NCI-H446 (cell line): ENCODE data around the gene LRP1B.
A peak's percentile ranks its signal among the peaks of the same experiment; 100 is the strongest.

Source experiments
- DNase-seq, 2 experiments: peaks; one replicate each; lab custom pipeline; 2025; lab: John Stamatoyannopoulos, UW

LRP1B gene

DNA sequence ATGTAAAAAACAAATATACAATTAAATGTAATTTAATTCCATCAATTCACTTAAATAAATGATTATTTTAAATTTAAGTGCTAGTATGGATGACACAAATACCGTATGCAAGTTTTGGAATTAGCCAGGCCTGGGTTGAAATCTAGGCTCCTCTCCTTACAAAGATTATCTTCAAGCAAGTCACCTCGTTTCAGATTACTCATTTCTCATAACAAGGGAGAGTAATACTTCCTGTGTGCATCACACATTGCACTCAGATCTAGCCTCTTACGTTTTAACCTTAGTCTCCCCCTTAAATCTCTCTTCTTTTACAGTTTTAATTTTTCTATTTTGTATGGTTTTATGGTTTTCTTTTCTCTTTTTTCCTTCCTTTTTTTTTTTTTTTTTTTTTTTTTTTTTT lies 1874.7 kb downstream of the LRP1B start:
- no peak for DNase-seq

DNA sequence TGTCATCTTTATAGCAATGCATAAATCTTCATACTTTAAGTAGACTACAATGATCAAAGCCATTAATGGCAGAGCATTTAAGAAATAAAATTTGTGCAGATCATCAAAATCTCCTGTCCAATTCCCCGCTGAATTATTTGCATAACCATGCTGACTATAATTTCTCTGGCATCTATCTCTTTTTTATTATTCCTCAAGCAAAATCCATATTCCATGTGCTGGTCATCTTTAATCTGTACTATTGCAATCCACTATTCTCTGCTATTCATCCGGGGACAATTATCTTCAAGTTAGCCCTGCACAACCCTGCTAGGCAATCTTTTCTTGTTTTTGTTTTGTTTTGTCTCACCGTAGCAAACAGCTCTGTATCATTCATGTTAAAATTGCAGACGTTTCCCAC lies 1881.0 kb downstream of the LRP1B start:
- DNase-seq: no peak

GRCh38 chr2:140248623-140249022 lies 1882.2 kb downstream of the LRP1B start:
- peak in 1 of 2 experiments; percentile 14 for DNase-seq

DNA sequence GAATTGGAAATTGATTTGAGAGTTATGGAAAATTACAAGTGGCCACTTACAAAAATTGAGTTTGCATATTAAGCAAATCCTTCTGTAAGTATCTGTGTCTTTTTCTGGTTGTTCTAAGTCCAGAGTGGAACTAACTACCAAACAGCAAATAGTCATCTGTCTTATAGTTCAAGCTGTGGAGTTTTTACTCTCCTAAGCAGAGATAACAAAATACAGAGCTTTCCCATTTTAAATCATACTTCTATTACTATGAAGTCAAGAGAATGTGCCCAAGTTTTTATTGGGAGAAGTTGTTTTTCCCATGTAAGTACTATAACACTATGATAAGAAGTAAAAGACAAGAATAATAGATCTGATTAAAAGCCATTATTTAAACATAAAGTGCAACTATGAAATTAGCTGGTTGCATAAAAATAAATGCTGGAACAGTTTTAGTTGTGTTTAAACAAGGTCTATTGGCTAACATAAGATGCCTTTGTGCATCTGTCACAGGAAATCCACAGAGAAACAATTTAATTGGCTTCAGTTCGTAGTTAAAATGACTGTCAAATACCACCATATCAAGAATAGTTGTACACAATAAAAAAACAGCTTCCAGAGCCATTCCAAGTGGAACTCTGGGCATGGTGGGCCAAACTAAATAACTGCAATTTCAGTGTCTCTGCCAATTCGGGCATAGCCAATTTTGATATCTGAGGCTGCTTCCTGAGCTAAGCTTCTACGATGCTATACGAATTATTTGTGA lies 1883.2 kb downstream of the LRP1B start:
- peak in 1 of 2 experiments; percentile 67 for DNase-seq

DNA sequence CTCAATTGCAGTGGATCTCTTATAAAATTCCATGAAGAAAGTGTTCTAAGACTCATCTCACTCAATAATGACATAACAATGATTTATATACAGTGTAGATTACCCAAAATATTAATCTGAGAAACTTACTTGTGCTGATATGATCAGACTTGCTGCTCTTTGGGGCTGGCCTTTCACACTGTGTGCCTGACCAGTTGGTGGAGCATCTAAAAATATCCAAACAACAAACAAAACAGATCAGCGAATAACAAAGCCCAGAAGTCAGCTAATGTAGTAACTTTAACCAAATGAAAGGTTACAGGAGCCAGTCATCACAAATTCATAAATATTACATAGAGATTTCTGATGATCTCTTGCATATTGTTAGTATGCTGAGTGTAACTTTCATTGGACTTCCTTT lies 1883.9 kb downstream of the LRP1B start:
- DNase-seq: no peak

DNA sequence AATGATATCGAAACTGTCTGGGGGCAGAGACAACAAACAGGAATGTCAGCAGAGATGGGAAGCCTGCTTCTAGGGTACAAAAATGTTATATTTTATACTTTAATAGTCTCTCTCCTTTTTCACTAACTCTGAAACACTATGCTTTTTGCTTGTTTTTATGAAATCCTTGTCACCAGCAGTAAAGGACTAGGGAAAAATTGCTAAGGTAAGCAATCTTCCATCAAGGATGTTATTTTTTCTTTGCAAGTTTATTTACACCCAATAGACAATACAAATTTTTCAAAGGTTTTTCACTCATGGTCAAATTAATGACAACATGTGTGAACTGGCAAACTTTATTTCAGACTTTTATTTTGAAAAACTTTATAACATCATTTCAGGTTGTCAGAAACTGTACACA lies 1884.8 kb downstream of the LRP1B start:
- DNase-seq: no peak

- no peak for DNase-seq
These were observed 1887.9 kb downstream of the LRP1B start for GRCh38 chr2:140242889-140243288.

DNA sequence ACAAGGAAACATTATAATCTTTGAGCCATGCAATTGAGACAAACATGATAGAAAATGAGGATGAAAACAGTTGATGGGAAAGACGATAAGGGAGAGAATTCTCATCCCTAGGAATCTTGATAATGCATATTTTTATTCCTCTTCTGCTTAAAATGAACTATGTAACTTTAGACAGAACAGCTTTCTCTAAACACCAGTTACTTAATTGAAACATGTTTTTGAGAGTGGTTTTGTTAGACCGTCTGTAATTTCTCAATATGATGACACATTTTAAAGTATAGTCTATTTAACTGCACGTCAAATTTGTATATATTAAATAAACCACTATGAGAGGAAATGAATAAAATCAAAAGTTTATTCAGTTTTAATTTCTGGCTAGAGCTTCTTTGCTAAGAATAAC lies 1896.7 kb downstream of the LRP1B start:
- no peak for DNase-seq

- no peak for DNase-seq
These were observed 1919.9 kb downstream of the LRP1B start for GRCh38 chr2:140210963-140211362.

DNA sequence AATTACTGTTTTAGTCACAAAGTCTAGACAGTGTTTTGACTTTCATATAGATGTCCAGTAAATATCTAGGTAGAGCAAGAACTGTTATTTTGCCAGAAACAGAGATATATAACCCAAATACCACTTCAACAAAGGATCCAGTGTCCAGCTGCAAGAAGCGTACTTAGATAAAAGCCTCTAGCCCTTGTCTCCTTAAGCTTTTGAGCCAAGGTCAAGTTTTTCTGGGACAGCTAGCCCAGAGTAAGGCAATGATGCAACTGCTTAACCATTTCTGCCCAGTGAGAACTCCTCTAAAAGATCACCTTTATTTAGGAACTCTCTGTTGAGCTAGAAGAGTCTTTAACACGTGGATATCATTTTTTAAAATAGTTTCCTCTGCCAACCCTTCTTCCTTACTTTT lies 1925.7 kb downstream of the LRP1B start:
- no peak for DNase-seq

- no peak for DNase-seq
These were observed 1927.5 kb downstream of the LRP1B start for GRCh38 chr2:140203347-140203746.

DNA sequence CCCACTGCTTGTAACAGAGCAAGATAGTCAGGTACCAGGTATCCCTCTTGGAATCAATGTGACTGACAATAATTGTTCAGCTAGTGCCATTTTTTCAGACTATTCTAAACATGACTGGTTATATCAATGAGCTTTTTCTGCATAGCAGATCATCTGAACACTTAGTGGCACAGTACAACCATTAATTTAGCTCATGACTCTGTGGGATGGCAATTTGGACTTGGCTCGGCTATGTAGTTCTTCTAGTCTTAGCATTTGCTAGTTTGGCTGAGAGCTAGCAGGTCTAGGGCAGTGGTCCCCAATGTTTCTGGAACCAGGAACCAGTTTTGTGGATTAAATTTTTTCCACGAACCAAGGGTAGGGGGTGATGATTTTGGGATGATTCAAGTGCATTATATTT lies 1929.2 kb downstream of the LRP1B start:
- no peak for DNase-seq

- no peak for DNase-seq
These were observed 1930.1 kb downstream of the LRP1B start for GRCh38 chr2:140200764-140201163.

DNA sequence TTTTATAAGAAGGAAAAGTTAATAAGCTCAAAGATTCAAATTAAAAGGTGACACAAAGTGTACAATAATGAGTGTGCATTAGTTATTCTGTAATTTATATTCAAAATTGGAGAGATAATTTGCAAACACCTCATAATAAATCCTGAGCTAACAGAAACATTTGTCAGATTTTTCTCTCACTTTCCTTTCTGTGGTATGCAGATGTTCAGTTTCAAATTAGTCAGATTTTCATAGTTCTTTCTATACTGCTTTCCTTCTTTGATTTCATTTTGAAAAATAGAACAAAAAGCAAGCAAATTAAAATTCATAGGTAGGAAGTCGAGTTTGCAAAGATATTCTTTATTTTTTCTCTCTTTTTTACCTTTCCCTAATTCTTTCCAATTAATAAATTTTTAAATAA lies 1930.5 kb downstream of the LRP1B start:
- no peak for DNase-seq

GRCh38 chr2:140199312-140199711 lies 1931.5 kb downstream of the LRP1B start:
- DNase-seq: no peak

DNA sequence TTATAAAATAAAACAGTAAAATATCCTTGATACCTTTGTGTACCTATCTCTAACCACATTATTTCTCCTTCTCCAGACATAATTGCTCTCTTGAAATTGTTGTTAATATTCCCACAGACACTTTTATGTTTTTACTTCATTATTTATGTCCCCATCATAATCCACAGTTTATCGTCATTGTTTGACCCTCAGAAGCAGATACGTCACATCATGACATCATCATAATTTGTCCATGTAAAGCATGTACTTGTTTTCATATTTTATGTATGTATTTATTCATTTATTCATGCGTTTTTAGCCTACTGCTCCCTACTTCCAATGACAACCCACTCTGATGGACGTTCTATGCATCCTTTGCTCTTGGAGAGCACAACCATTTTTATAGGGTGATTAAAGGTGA lies 1943.7 kb downstream of the LRP1B start:
- no peak for DNase-seq

DNA sequence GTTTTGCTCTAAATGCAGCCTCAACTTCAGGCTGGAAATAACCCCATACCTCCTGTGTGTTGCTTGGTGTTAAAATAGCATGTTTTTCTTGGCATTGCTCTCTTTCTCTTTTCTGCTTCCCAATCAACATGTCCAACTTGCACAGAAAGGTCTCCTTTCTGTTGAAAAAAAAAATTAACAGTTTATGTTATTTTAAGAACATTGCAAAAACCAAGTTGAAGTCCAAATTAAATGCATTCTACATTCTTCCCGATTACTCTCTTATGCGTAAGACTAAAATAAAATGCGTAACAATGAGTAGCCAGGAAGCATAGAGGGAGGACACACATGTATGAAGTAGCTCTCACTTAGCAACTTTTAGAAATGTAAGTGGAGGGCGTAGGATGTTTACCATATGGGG lies 1944.5 kb downstream of the LRP1B start:
- peak in 1 of 2 experiments; percentile 6 for DNase-seq

DNA sequence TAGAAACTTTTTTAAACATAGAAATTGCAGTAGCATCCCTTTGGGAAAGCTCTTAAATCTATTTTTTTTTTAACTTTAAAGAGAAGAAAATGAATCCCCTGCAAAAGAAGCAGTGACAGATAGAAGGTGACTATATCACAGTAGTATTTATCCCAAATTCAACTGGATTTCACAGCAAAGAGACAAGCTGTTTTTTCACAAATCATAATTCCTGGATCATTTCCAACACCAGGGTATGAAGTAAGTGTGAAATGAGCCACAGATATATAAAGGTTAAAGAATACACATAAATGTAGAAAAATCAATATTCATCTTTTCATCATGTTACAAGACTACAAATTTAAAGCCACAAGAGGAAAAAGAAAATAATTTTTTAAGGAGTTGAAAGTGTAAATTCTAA lies 1945.7 kb downstream of the LRP1B start:
- peak in 1 of 2 experiments; percentile 62 for DNase-seq

- no peak for DNase-seq
These were observed 1947.6 kb downstream of the LRP1B start for GRCh38 chr2:140183056-140183765.
